GM23338 (cell line): ENCODE results near the gene ACTA2. TPM values are rescaled to one million over a fixed set of nuclear protein-coding genes. Genes with fewer than 3 reads are reported as not detected.

Source experiments
- ATAC-seq: fragments of 200-7000 bp; cut with Tn5 transposase; 3 replicates; pipeline ENCODE4 v1.9.1; 2020
- DNase-seq: peaks from one replicate; pipeline ENCODE4 v3.0.0-alpha.2; 2015; ENCODE audit warnings: low spot score
- H2AFZ ChIP-seq: fragments of 200-600 bp; sonication (generic); 2 replicates; pipeline ENCODE4 v1.8.0; 2016; ENCODE audit warnings: antibody characterized with exemption, mild to moderate bottlenecking, moderate library complexity
- H3F3A ChIP-seq: fragments of 200-600 bp; sonication (generic); replicated peaks from 2 replicates; pipeline ENCODE4 v1.8.0; 2017; ENCODE audit warnings: antibody characterized with exemption, mixed run types, low read depth
- H3K27ac ChIP-seq: fragments of 200-600 bp; sonication (generic); 2 replicates; pipeline ENCODE4 v1.6.1; 2016; ENCODE audit warnings: low read depth
- H3K27me3 ChIP-seq: fragments of 200-600 bp; sonication (generic); 2 replicates; pipeline ENCODE4 v1.8.0; 2016; ENCODE audit warnings: mild to moderate bottlenecking, mixed run types, moderate library complexity; ENCODE audit not compliant: insufficient read depth
- H3K36me3 ChIP-seq: fragments of 200-600 bp; sonication (generic); 2 replicates; pipeline ENCODE4 v1.8.0; 2016; ENCODE audit warnings: mild to moderate bottlenecking; ENCODE audit not compliant: insufficient read depth
- H3K4me1 ChIP-seq: fragments of 200-600 bp; sonication (generic); 2 replicates; pipeline ENCODE4 v1.8.0; 2016; ENCODE audit warnings: mild to moderate bottlenecking, moderate library complexity; ENCODE audit not compliant: insufficient read depth
- H3K4me2 ChIP-seq: fragments of 200-600 bp; sonication (generic); 2 replicates; pipeline ENCODE4 v1.7.1; 2017; ENCODE audit warnings: mixed run types
- H3K4me3 ChIP-seq: fragments of 200-600 bp; sonication (generic); 2 replicates; pipeline ENCODE4 v1.6.1; 2016; ENCODE audit warnings: mixed run types
- H3K79me2 ChIP-seq: fragments of 200-600 bp; sonication (generic); replicated peaks from 2 replicates; pipeline ENCODE4 v1.8.0; 2017; ENCODE audit warnings: mild to moderate bottlenecking; ENCODE audit not compliant: insufficient read depth
- H3K9me2 ChIP-seq: fragments of 200-600 bp; sonication (generic); 2 replicates; pipeline ENCODE4 v1.8.0; 2017; ENCODE audit not compliant: insufficient read depth
- H4K20me1 ChIP-seq: fragments of 200-600 bp; sonication (generic); replicated peaks from 2 replicates; pipeline ENCODE4 v1.8.0; 2017; ENCODE audit warnings: mild to moderate bottlenecking; ENCODE audit not compliant: insufficient read depth
- H3K27ac Mint-ChIP-seq: 2 replicates; pipeline ENCODE4 v1.8.0; 2020; ENCODE audit warnings: inconsistent platforms, mild to moderate bottlenecking, moderate library complexity, mixed read lengths
- H3K27me3 Mint-ChIP-seq: 3 replicates; pipeline ENCODE4 v1.8.0; 2022; ENCODE audit warnings: low read depth, mild to moderate bottlenecking, moderate library complexity, mixed read lengths, inconsistent platforms; ENCODE audit not compliant: insufficient read depth, poor library complexity
- H3K36me3 Mint-ChIP-seq: 3 replicates; pipeline ENCODE4 v1.8.0; 2021; ENCODE audit warnings: low read depth, mild to moderate bottlenecking, inconsistent platforms, moderate library complexity, mixed read lengths
- H3K4me1 Mint-ChIP-seq: 3 replicates; pipeline ENCODE4 v1.8.0; 2020; ENCODE audit warnings: mild to moderate bottlenecking, inconsistent platforms, mixed read lengths
- H3K4me3 Mint-ChIP-seq: 3 replicates; pipeline ENCODE4 v1.8.0; 2021; ENCODE audit warnings: moderate library complexity, mild to moderate bottlenecking, inconsistent platforms, mixed read lengths
- H3K9me3 Mint-ChIP-seq: 3 replicates; pipeline ENCODE4 v1.8.0; 2020; ENCODE audit warnings: moderate library complexity, mild to moderate bottlenecking, inconsistent platforms, mixed read lengths
- CREB1 ChIP-seq: fragments of 250-450 bp; sonication (Bioruptor Pico); IDR thresholded peaks from 2 replicates; pipeline ENCODE4 v1.5.0; 2020; ENCODE audit warnings: low read depth, mild to moderate bottlenecking, moderate library complexity
- EZH2phosphoT487 ChIP-seq: fragments of 200-600 bp; sonication (generic); IDR thresholded peaks from one replicate; pipeline ENCODE4 v1.8.1; 2018; ENCODE audit warnings: antibody characterized with exemption; ENCODE audit not compliant: unreplicated experiment
- JUNB ChIP-seq: IDR thresholded peaks from one replicate; pipeline ENCODE4 v1.6.1; 2016; ENCODE audit warnings: antibody characterized with exemption; ENCODE audit not compliant: unreplicated experiment
- NANOG ChIP-seq: IDR thresholded peaks from 2 replicates; pipeline ENCODE4 v1.6.1; 2016; ENCODE audit warnings: antibody characterized with exemption, borderline replicate concordance
- STAT1 ChIP-seq: IDR thresholded peaks from one replicate; pipeline ENCODE4 v1.6.1; 2016; ENCODE audit warnings: antibody characterized with exemption; ENCODE audit not compliant: unreplicated experiment
- ZNF114 ChIP-seq: fragments of 250-450 bp; sonication (Bioruptor Pico); IDR thresholded peaks from 2 replicates; pipeline ENCODE4 v1.5.0; 2020; ENCODE audit warnings: mild to moderate bottlenecking, moderate library complexity
- ZNF331 ChIP-seq: fragments of 250-450 bp; sonication (Bioruptor Pico); IDR thresholded peaks from 2 replicates; pipeline ENCODE4 v1.5.0; 2020; ENCODE audit warnings: low read depth, mild to moderate bottlenecking, moderate library complexity
- polyA plus RNA-seq: library from polyadenylated mRNA; unstranded; fragments of >200 nt; fragmentation: Nextera tagmentation; extraction: Ambion mirVana; gene quantifications from 2 replicates; pipeline ENCODE4 v1.2.1, GENCODE V29; 2016
- total RNA-seq: library from RNA; depleted of rRNA; stranded (reverse); fragments of >200 nt; shearing (Covaris generic); gene quantifications from 2 replicates; pipeline ENCODE4 v1.2.3, GENCODE V29; 2014
- TF ChIP-seq, protein P1 (sequence below): IDR thresholded peaks from 2 replicates; pipeline ENCODE4 v1.6.1; 2016; ENCODE audit warnings: antibody characterized with exemption
- TF ChIP-seq, protein P2 (sequence below), 2 experiments: fragments of 200-600 bp in 1 of 2; sonication (generic) in 1 of 2; conservative IDR thresholded peaks; 2 replicates each; pipeline versions ENCODE4 v1.5.1 to v1.6.1; 2016 to 2017; ENCODE audit warnings: antibody characterized with exemption in 2 of 2, low read depth in 2 of 2, mild to moderate bottlenecking in 2 of 2, moderate library complexity in 1 of 2
- TF ChIP-seq, protein P3 (sequence below): IDR thresholded peaks from one replicate; pipeline ENCODE4 v1.6.1; 2018; ENCODE audit warnings: antibody characterized with exemption; ENCODE audit not compliant: unreplicated experiment
- TF ChIP-seq, protein P4 (sequence below): fragments of 250-450 bp; sonication (Bioruptor Pico); IDR thresholded peaks from 2 replicates; pipeline ENCODE4 v1.5.0; 2020; ENCODE audit warnings: mild to moderate bottlenecking, moderate library complexity

The ACTA2 gene
- total and polyA plus RNA-seq, 2 experiments from 2014 or later, result 3.4 to 9.4 TPM

DNA sequence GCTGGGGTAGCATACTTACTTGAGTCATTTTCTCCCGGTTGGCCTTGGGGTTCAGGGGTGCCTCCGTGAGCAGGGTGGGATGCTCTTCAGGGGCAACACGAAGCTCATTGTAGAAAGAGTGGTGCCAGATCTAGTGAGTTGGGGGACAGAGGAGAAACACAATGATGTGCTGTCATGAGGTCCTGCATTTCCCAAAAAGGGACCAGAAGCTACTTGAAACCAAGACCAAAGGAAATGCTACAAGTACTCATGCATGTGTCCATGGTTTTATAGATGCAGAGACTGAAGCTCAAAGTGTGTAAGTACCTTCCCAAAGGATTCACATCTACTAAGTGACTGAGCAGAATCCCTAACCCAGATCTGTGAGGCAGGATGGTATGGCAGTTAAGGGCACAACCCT, 8.8 kb downstream of the ACTA2 start (continued):
- TF ChIP-seq CREB1, result no peak
- no peak for TF ChIP-seq NANOG
- TF ChIP-seq STAT1, result no peak
- TF ChIP-seq JUNB, result no peak
- no peak for TF ChIP-seq ZNF114 (CRISPR knock-in tag)
- TF ChIP-seq, protein P1, sequence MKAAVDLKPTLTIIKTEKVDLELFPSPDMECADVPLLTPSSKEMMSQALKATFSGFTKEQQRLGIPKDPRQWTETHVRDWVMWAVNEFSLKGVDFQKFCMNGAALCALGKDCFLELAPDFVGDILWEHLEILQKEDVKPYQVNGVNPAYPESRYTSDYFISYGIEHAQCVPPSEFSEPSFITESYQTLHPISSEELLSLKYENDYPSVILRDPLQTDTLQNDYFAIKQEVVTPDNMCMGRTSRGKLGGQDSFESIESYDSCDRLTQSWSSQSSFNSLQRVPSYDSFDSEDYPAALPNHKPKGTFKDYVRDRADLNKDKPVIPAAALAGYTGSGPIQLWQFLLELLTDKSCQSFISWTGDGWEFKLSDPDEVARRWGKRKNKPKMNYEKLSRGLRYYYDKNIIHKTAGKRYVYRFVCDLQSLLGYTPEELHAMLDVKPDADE, result no peak

DNA sequence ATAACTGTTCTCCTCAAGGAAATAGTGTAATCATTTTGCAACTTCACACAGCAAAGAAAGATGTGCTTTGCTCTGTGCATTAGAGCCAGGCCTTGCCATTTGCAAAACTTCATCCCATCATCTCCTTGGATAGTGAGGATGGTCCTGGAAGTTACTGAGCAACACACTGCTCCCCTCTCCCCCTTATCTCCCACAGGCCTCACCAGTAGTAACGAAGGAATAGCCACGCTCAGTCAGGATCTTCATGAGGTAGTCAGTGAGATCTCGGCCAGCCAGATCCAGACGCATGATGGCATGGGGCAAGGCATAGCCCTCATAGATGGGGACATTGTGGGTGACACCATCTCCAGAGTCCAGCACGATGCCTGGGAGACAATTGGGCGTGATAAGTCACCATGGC, 11.5 kb downstream of the ACTA2 start:
- Histone ChIP-seq H3F3A (no peaks in the 10 kb centered on the region), H3K27me3 (no peaks in the 10 kb centered on the region), H3K9me2 (no peaks in the 10 kb centered on the region), H2AFZ (no peak overlapping the region), H3K27ac (no peak overlapping the region), H3K79me2 (no peaks in the 10 kb centered on the region), H4K20me1 (no peaks in the 10 kb centered on the region), H3K4me1 (no peaks in the 10 kb centered on the region), H3K4me3 (no peak overlapping the region), H3K4me2 (no peak overlapping the region), H3K36me3 (no peaks in the 10 kb centered on the region)
- no peak overlapping the region for H3K4me3 Mint-ChIP-seq
- no peak overlapping the region for H3K27ac Mint-ChIP-seq
- no peaks in the 10 kb centered on the region for H3K4me1 Mint-ChIP-seq
- ATAC-seq (no peak), DNase-seq (no peak)
- H3K36me3 Mint-ChIP-seq, result no peaks in the 10 kb centered on the region
- H3K27me3 Mint-ChIP-seq, result peaks cover 3% of the 10 kb centered on the region
- no peaks in the 10 kb centered on the region for H3K9me3 Mint-ChIP-seq
- TF ChIP-seq ZNF331 (CRISPR knock-in tag) (no peak), EZH2phosphoT487 (no peak), STAT1 (no peak), ZNF114 (CRISPR knock-in tag) (no peak)
- TF ChIP-seq, protein P2, sequence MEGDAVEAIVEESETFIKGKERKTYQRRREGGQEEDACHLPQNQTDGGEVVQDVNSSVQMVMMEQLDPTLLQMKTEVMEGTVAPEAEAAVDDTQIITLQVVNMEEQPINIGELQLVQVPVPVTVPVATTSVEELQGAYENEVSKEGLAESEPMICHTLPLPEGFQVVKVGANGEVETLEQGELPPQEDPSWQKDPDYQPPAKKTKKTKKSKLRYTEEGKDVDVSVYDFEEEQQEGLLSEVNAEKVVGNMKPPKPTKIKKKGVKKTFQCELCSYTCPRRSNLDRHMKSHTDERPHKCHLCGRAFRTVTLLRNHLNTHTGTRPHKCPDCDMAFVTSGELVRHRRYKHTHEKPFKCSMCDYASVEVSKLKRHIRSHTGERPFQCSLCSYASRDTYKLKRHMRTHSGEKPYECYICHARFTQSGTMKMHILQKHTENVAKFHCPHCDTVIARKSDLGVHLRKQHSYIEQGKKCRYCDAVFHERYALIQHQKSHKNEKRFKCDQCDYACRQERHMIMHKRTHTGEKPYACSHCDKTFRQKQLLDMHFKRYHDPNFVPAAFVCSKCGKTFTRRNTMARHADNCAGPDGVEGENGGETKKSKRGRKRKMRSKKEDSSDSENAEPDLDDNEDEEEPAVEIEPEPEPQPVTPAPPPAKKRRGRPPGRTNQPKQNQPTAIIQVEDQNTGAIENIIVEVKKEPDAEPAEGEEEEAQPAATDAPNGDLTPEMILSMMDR (conservative IDR thresholded peaks at IDR 0.05; ENCODE audit: low read depth in 2 of 2), result no peak
- TF ChIP-seq, protein P3, sequence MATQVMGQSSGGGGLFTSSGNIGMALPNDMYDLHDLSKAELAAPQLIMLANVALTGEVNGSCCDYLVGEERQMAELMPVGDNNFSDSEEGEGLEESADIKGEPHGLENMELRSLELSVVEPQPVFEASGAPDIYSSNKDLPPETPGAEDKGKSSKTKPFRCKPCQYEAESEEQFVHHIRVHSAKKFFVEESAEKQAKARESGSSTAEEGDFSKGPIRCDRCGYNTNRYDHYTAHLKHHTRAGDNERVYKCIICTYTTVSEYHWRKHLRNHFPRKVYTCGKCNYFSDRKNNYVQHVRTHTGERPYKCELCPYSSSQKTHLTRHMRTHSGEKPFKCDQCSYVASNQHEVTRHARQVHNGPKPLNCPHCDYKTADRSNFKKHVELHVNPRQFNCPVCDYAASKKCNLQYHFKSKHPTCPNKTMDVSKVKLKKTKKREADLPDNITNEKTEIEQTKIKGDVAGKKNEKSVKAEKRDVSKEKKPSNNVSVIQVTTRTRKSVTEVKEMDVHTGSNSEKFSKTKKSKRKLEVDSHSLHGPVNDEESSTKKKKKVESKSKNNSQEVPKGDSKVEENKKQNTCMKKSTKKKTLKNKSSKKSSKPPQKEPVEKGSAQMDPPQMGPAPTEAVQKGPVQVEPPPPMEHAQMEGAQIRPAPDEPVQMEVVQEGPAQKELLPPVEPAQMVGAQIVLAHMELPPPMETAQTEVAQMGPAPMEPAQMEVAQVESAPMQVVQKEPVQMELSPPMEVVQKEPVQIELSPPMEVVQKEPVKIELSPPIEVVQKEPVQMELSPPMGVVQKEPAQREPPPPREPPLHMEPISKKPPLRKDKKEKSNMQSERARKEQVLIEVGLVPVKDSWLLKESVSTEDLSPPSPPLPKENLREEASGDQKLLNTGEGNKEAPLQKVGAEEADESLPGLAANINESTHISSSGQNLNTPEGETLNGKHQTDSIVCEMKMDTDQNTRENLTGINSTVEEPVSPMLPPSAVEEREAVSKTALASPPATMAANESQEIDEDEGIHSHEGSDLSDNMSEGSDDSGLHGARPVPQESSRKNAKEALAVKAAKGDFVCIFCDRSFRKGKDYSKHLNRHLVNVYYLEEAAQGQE, result no peak
- TF ChIP-seq, protein P4, sequence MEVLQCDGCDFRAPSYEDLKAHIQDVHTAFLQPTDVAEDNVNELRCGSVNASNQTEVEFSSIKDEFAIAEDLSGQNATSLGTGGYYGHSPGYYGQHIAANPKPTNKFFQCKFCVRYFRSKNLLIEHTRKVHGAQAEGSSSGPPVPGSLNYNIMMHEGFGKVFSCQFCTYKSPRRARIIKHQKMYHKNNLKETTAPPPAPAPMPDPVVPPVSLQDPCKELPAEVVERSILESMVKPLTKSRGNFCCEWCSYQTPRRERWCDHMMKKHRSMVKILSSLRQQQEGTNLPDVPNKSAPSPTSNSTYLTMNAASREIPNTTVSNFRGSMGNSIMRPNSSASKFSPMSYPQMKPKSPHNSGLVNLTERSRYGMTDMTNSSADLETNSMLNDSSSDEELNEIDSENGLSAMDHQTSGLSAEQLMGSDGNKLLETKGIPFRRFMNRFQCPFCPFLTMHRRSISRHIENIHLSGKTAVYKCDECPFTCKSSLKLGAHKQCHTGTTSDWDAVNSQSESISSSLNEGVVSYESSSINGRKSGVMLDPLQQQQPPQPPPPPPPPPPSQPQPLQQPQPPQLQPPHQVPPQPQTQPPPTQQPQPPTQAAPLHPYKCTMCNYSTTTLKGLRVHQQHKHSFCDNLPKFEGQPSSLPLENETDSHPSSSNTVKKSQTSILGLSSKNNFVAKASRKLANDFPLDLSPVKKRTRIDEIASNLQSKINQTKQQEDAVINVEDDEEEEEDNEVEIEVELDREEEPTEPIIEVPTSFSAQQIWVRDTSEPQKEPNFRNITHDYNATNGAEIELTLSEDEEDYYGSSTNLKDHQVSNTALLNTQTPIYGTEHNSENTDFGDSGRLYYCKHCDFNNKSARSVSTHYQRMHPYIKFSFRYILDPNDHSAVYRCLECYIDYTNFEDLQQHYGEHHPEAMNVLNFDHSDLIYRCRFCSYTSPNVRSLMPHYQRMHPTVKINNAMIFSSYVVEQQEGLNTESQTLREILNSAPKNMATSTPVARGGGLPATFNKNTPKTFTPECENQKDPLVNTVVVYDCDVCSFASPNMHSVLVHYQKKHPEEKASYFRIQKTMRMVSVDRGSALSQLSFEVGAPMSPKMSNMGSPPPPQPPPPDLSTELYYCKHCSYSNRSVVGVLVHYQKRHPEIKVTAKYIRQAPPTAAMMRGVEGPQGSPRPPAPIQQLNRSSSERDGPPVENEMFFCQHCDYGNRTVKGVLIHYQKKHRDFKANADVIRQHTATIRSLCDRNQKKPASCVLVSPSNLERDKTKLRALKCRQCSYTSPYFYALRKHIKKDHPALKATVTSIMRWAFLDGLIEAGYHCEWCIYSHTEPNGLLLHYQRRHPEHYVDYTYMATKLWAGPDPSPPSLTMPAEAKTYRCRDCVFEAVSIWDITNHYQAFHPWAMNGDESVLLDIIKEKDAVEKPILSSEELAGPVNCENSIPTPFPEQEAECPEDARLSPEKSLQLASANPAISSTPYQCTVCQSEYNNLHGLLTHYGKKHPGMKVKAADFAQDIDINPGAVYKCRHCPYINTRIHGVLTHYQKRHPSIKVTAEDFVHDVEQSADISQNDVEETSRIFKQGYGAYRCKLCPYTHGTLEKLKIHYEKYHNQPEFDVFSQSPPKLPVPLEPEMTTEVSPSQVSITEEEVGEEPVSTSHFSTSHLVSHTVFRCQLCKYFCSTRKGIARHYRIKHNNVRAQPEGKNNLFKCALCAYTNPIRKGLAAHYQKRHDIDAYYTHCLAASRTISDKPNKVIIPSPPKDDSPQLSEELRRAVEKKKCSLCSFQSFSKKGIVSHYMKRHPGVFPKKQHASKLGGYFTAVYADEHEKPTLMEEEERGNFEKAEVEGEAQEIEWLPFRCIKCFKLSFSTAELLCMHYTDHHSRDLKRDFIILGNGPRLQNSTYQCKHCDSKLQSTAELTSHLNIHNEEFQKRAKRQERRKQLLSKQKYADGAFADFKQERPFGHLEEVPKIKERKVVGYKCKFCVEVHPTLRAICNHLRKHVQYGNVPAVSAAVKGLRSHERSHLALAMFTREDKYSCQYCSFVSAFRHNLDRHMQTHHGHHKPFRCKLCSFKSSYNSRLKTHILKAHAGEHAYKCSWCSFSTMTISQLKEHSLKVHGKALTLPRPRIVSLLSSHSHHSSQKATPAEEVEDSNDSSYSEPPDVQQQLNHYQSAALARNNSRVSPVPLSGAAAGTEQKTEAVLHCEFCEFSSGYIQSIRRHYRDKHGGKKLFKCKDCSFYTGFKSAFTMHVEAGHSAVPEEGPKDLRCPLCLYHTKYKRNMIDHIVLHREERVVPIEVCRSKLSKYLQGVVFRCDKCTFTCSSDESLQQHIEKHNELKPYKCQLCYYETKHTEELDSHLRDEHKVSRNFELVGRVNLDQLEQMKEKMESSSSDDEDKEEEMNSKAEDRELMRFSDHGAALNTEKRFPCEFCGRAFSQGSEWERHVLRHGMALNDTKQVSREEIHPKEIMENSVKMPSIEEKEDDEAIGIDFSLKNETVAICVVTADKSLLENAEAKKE, result no peak
